K562 (cell line): ENCODE data around the gene CASP1.

ENCODE experiments used
- BRF1 ChIP-seq: IDR thresholded peaks from 3 replicates; pipeline ENCODE4 v1.6.1; 2011; ENCODE audit warnings: borderline replicate concordance, mild to moderate bottlenecking; ENCODE audit not compliant: insufficient read length; ENCODE audit errors: extremely low read depth
- DMBX1 ChIP-seq: fragments of 250-450 bp; sonication (Bioruptor Pico); IDR thresholded peaks from 2 replicates; pipeline ENCODE4 v1.8.0; 2022; ENCODE audit warnings: inconsistent platforms, mild to moderate bottlenecking, moderate library complexity, borderline replicate concordance
- IRF2 ChIP-seq: sonication (generic); formaldehyde crosslinking; IDR thresholded peaks from 2 replicates; pipeline ENCODE4 v1.8.1; 2022; ENCODE audit warnings: mild to moderate bottlenecking, missing genetic modification reagents
- MBD2 ChIP-seq: sonication (generic); IDR thresholded peaks from 2 replicates; pipeline ENCODE4 v1.6.1; 2016; ENCODE audit warnings: low read depth, borderline replicate concordance
- POLR2AphosphoS5 ChIP-seq: IDR thresholded peaks from 2 replicates; pipeline ENCODE4 v1.6.1; 2011; ENCODE audit warnings: mild to moderate bottlenecking, low read depth, low read length, moderate library complexity; ENCODE audit not compliant: control insufficient read depth, insufficient read depth
- SMAD4 ChIP-seq: fragments of 250-450 bp; sonication (Bioruptor Pico); conservative IDR thresholded peaks from 2 replicates; pipeline ENCODE4 v1.8.0; 2021; ENCODE audit warnings: inconsistent platforms, mild to moderate bottlenecking, moderate library complexity
- SMARCC2 ChIP-seq: fragments of 450-650 bp; IDR thresholded peaks from 2 replicates; pipeline ENCODE4 v1.6.1; 2017; ENCODE audit warnings: antibody characterized with exemption, moderate library complexity, mild to moderate bottlenecking, low read depth
- TCF7 ChIP-seq: sonication (generic); IDR thresholded peaks from 2 replicates; pipeline ENCODE4 v1.6.1; 2016; ENCODE audit warnings: antibody characterized with exemption, borderline replicate concordance
- TF ChIP-seq, protein P1 (sequence below): sonication (generic); formaldehyde crosslinking; IDR thresholded peaks from 2 replicates; pipeline ENCODE4 v1.8.1; 2023; ENCODE audit warnings: mild to moderate bottlenecking, missing genetic modification reagents
- TF ChIP-seq, protein P2 (sequence below), 2 experiments: IDR thresholded peaks; 2 replicates each; pipeline ENCODE4 v1.6.1; 2012; ENCODE audit warnings: improper control_type of control experiment in 2 of 2, low read depth in 2 of 2, low read length in 2 of 2, borderline replicate concordance in 1 of 2
- TF ChIP-seq, protein P3 (sequence below), 3 experiments: IDR thresholded peaks in 2 of 3; conservative IDR thresholded peaks in 1 of 3; 2 replicates each; pipeline ENCODE4 v1.5.1; 2011 to 2012; ENCODE audit warnings: low read length in 3 of 3, mild to moderate bottlenecking in 3 of 3, control low read depth in 2 of 3, improper control_type of control experiment in 1 of 3, inconsistent platforms in 1 of 3, low read depth in 1 of 3, mixed read lengths in 1 of 3, moderate library complexity in 1 of 3; ENCODE audit not compliant: insufficient read depth in 2 of 3

DNA sequence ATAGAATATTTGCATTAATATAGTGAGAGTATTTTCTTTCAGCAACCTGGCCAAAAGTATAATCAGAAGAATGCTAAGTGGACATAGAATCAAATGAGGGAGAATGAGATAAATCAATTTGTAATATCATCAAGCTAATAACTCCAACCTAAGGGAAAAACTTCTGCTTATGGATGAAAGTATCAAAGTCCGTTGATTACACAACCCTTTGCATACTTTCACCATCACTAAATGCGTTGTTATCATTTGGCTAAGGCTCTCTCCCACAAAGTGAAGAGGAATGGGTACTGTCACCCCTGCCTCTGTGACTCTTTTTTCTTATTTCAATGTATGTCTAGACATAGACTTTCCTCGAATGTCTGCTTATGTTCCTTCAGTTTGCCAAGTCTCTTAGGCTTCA lies 50.1 kb downstream of the CASP1 start:
- TF ChIP-seq SMAD4 (CRISPR knock-in tag): no peak
- no peak for TF ChIP-seq POLR2AphosphoS5
- TF ChIP-seq DMBX1 (CRISPR knock-in tag): no peak
- TF ChIP-seq TCF7: no peak
- TF ChIP-seq BRF1: no peak
- TF ChIP-seq, protein P1, sequence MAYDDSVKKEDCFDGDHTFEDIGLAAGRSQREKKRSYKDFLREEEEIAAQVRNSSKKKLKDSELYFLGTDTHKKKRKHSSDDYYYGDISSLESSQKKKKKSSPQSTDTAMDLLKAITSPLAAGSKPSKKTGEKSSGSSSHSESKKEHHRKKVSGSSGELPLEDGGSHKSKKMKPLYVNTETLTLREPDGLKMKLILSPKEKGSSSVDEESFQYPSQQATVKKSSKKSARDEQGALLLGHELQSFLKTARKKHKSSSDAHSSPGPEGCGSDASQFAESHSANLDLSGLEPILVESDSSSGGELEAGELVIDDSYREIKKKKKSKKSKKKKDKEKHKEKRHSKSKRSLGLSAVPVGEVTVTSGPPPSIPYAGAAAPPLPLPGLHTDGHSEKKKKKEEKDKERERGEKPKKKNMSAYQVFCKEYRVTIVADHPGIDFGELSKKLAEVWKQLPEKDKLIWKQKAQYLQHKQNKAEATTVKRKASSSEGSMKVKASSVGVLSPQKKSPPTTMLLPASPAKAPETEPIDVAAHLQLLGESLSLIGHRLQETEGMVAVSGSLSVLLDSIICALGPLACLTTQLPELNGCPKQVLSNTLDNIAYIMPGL (CRISPR knock-in tag): no peak
- TF ChIP-seq, protein P2, sequence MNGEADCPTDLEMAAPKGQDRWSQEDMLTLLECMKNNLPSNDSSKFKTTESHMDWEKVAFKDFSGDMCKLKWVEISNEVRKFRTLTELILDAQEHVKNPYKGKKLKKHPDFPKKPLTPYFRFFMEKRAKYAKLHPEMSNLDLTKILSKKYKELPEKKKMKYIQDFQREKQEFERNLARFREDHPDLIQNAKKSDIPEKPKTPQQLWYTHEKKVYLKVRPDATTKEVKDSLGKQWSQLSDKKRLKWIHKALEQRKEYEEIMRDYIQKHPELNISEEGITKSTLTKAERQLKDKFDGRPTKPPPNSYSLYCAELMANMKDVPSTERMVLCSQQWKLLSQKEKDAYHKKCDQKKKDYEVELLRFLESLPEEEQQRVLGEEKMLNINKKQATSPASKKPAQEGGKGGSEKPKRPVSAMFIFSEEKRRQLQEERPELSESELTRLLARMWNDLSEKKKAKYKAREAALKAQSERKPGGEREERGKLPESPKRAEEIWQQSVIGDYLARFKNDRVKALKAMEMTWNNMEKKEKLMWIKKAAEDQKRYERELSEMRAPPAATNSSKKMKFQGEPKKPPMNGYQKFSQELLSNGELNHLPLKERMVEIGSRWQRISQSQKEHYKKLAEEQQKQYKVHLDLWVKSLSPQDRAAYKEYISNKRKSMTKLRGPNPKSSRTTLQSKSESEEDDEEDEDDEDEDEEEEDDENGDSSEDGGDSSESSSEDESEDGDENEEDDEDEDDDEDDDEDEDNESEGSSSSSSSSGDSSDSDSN (IDR thresholded peaks at IDR 0.05; ENCODE audit: borderline replicate concordance in 1 of 2, low read depth in 2 of 2, low read length in 2 of 2): no peak
- TF ChIP-seq MBD2: no peak
- no peak for TF ChIP-seq IRF2
- TF ChIP-seq SMARCC2: no peak
- TF ChIP-seq, protein P3, sequence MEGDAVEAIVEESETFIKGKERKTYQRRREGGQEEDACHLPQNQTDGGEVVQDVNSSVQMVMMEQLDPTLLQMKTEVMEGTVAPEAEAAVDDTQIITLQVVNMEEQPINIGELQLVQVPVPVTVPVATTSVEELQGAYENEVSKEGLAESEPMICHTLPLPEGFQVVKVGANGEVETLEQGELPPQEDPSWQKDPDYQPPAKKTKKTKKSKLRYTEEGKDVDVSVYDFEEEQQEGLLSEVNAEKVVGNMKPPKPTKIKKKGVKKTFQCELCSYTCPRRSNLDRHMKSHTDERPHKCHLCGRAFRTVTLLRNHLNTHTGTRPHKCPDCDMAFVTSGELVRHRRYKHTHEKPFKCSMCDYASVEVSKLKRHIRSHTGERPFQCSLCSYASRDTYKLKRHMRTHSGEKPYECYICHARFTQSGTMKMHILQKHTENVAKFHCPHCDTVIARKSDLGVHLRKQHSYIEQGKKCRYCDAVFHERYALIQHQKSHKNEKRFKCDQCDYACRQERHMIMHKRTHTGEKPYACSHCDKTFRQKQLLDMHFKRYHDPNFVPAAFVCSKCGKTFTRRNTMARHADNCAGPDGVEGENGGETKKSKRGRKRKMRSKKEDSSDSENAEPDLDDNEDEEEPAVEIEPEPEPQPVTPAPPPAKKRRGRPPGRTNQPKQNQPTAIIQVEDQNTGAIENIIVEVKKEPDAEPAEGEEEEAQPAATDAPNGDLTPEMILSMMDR (IDR thresholded peaks at IDR 0.05 in 2 of 3, conservative IDR thresholded peaks at IDR 0.05 in 1 of 3; ENCODE audit: insufficient read depth in 2 of 3, low read depth in 1 of 3, low read length in 3 of 3): no peak
